Hematopoietic multipotent progenitor cell (in vitro differentiated cells): ENCODE data around the gene POLN. TPM values are rescaled to one million over a fixed set of nuclear protein-coding genes. Genes with fewer than 3 reads are reported as not detected.

Experiments used
- DNase-seq, 3 donors: peaks; one replicate each; pipeline ENCODE4 v3.0.0-alpha.2; 2011 to 2015; ENCODE audit warnings: low read depth in 2 of 3, low spot score in 2 of 3
- total RNA-seq: library from RNA; depleted of rRNA; stranded (reverse); fragments of >200 nt; gene quantifications from one replicate; pipeline ENCODE4 v1.2.3, GENCODE V29; 2012

POLN gene
- total RNA-seq, 1 donor, result 0.81 TPM

- DNase-seq, result no peak
Measured at GRCh38 chr4:2089222-2089621, 152.7 kb downstream of the POLN start.

GRCh38 chr4:2087170-2087569 lies 154.8 kb downstream of the POLN start:
- DNase-seq, result no peak

- no peak for DNase-seq
Measured at GRCh38 chr4:2085496-2085901, 156.4 kb downstream of the POLN start.

GRCh38 chr4:2084316-2084715 lies 157.6 kb downstream of the POLN start:
- no peak for DNase-seq

- no peak for DNase-seq
Measured at GRCh38 chr4:2083826-2084160, 158.1 kb downstream of the POLN start.

GRCh38 chr4:2083116-2083825 lies 158.7 kb downstream of the POLN start:
- DNase-seq, result no peak

- no peak for DNase-seq
Measured at GRCh38 chr4:2082627-2083026, 159.3 kb downstream of the POLN start.

- no peak for DNase-seq
Measured at GRCh38 chr4:2082118-2082517, 159.8 kb downstream of the POLN start.

GRCh38 chr4:2081540-2081939 lies 160.4 kb downstream of the POLN start:
- no peak for DNase-seq

GRCh38 chr4:2080429-2081300 lies 161.3 kb downstream of the POLN start:
- DNase-seq, result no peak

GRCh38 chr4:2079926-2080325 lies 162.0 kb downstream of the POLN start:
- DNase-seq, result no peak

- DNase-seq, result no peak
Measured at GRCh38 chr4:2079006-2079405, 162.9 kb downstream of the POLN start.

- DNase-seq, result no peak
Measured at GRCh38 chr4:2078584-2078983, 163.3 kb downstream of the POLN start.

- DNase-seq, result no peak
Measured at GRCh38 chr4:2077537-2078460, 164.1 kb downstream of the POLN start.

- no peak for DNase-seq
Measured at GRCh38 chr4:2076908-2077536, 164.9 kb downstream of the POLN start.

- DNase-seq, result no peak
Measured at GRCh38 chr4:2075987-2076907, 165.7 kb downstream of the POLN start.

- DNase-seq, result no peak
Measured at GRCh38 chr4:2075171-2075986, 166.5 kb downstream of the POLN start.

- no peak for DNase-seq
Measured at GRCh38 chr4:2074588-2074987, 167.3 kb downstream of the POLN start.
